HepG2 (cell line): ENCODE results near the gene ENPP1. TPM values are rescaled to one million over a fixed set of nuclear protein-coding genes. Genes with fewer than 3 reads are reported as not detected.
A peak's percentile ranks its signal among the peaks of the same experiment; 100 is the strongest.

Experiments used
- FOXK2 ChIP-seq: fragments of 450-650 bp; IDR thresholded peaks from 2 replicates; pipeline ENCODE4 v1.6.1; 2016
- GATAD1 ChIP-seq: IDR thresholded peaks from 2 replicates; pipeline ENCODE4 v1.6.1; 2016; ENCODE audit warnings: missing genetic modification reagents, missing compliant biosample characterization
- PAF1 ChIP-seq: IDR thresholded peaks from 2 replicates; pipeline ENCODE4 v1.6.1; 2016; ENCODE audit warnings: missing genetic modification reagents, missing compliant biosample characterization
- RBFOX2 ChIP-seq: fragments of 200-400 bp; formaldehyde crosslinking; IDR thresholded peaks from 2 replicates; pipeline ENCODE4 v1.6.1; 2017; ENCODE audit warnings: low read depth, mild to moderate bottlenecking, low read length
- TCF12 ChIP-seq, 2 experiments: fragments of 450-650 bp in 1 of 2; sonication (generic) in 1 of 2; formaldehyde crosslinking in 1 of 2; IDR thresholded peaks; 2 replicates each; pipeline versions ENCODE4 v1.6.1 to v1.8.0; 2017 to 2022; ENCODE audit warnings: antibody characterized with exemption in 1 of 2, mild to moderate bottlenecking in 1 of 2, missing genetic modification reagents in 1 of 2, moderate library complexity in 1 of 2
- ZC3H4 ChIP-seq: sonication (generic); formaldehyde crosslinking; IDR thresholded peaks from 2 replicates; pipeline ENCODE4 v1.4.0; 2020; ENCODE audit warnings: missing genetic modification reagents, borderline replicate concordance
- ZNF326 ChIP-seq: sonication (generic); formaldehyde crosslinking; IDR thresholded peaks from 2 replicates; pipeline ENCODE4 v1.4.0; 2020; ENCODE audit warnings: missing genetic modification reagents, borderline replicate concordance
- ZNF678 ChIP-seq: sonication (generic); formaldehyde crosslinking; IDR thresholded peaks from 2 replicates; pipeline ENCODE4 v1.4.0; 2020; ENCODE audit warnings: mild to moderate bottlenecking, missing genetic modification reagents
- polyA plus RNA-seq, 8 experiments: library from polyadenylated mRNA; depleted of rRNA in 3 of 8; stranded (reverse) in 7 of 8; unstranded in 1 of 8; fragments of >200 nt; fragmentation: Illumina TruSeq in 4 of 8; extraction: Trizol in 4 of 8; gene quantifications; 2 replicates each; pipeline versions ENCODE4 v1.2.1 to v1.2.3, GENCODE V29; 2011 to 2016; ENCODE audit warnings: low read depth in 4 of 8, missing spikeins in 1 of 8, mixed read lengths in 1 of 8; ENCODE audit not compliant: insufficient read depth in 1 of 8
- total RNA-seq, 5 experiments: library from RNA; depleted of rRNA; stranded (reverse); fragments of >200 nt; fragmentation: Illumina TruSeq; extraction: Trizol; gene quantifications; 2 replicates each; pipeline ENCODE4 v1.2.3, GENCODE V29; 2016; ENCODE audit warnings: low read depth in 1 of 5
- TF ChIP-seq, protein P1 (sequence below): sonication (generic); formaldehyde crosslinking; IDR thresholded peaks from 2 replicates; pipeline ENCODE4 v1.4.0; 2020; ENCODE audit warnings: missing genetic modification reagents, borderline replicate concordance
- TF ChIP-seq, protein P2 (sequence below): conservative IDR thresholded peaks from 2 replicates; pipeline ENCODE4 v1.6.1; 2018; ENCODE audit warnings: missing genetic modification reagents
- TF ChIP-seq, protein P3 (sequence below): sonication (generic); formaldehyde crosslinking; IDR thresholded peaks from 2 replicates; pipeline ENCODE4 v1.5.1; 2020; ENCODE audit warnings: missing genetic modification reagents, mild to moderate bottlenecking, borderline replicate concordance
- TF ChIP-seq, protein P4 (sequence below): sonication (generic); formaldehyde crosslinking; conservative IDR thresholded peaks from 2 replicates; pipeline ENCODE4 v1.5.0; 2020; ENCODE audit warnings: missing genetic modification reagents

Gene ENPP1
- total and polyA plus RNA-seq, 2 of the 13 experiments (the other 11 are each of a cell fraction or from before 2014, with no cell fraction given) = 56.5 to 160 TPM

DNA sequence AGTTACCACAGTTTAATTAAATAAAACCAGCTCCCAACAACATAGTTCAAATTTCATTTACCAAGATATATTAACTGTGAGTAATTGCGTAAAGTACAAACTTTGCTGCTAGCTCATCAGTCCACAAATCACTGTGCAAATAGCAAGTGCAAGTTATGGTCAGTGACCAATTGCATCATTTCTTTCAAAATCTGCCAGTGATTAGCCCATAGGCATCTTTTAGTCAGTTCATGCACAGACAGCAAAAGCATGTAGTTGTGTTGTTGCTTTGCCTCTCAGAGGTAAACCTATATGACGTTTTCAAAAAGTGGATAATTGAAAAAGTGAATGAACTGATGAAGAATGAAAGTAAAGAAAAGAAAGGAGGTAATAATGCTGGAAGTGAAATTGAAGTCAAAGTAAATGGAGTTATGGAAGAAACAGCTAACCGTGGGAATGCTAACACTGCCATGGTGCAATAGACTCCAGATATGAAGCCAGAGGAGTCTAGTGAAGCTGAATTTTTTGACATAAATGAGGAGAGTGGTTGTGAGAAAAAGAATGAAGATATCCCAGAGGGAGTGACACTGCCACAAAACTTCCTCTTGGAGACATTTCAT, 36.5 kb downstream of the ENPP1 start (continued):
- TF ChIP-seq, protein P1, sequence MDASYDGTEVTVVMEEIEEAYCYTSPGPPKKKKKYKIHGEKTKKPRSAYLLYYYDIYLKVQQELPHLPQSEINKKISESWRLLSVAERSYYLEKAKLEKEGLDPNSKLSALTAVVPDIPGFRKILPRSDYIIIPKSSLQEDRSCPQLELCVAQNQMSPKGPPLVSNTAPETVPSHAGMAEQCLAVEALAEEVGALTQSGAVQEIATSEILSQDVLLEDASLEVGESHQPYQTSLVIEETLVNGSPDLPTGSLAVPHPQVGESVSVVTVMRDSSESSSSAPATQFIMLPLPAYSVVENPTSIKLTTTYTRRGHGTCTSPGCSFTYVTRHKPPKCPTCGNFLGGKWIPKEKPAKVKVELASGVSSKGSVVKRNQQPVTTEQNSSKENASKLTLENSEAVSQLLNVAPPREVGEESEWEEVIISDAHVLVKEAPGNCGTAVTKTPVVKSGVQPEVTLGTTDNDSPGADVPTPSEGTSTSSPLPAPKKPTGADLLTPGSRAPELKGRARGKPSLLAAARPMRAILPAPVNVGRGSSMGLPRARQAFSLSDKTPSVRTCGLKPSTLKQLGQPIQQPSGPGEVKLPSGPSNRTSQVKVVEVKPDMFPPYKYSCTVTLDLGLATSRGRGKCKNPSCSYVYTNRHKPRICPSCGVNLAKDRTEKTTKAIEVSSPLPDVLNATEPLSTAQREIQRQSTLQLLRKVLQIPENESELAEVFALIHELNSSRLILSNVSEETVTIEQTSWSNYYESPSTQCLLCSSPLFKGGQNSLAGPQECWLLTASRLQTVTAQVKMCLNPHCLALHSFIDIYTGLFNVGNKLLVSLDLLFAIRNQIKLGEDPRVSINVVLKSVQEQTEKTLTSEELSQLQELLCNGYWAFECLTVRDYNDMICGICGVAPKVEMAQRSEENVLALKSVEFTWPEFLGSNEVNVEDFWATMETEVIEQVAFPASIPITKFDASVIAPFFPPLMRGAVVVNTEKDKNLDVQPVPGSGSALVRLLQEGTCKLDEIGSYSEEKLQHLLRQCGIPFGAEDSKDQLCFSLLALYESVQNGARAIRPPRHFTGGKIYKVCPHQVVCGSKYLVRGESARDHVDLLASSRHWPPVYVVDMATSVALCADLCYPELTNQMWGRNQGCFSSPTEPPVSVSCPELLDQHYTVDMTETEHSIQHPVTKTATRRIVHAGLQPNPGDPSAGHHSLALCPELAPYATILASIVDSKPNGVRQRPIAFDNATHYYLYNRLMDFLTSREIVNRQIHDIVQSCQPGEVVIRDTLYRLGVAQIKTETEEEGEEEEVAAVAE = peak; percentile 91
- TF ChIP-seq FOXK2 (peak; percentile 85), TCF12 (IDR thresholded peaks at IDR 0.05) (no peak), TCF12 (CRISPR knock-in tag; IDR thresholded peaks at IDR 0.05) (no peak), PAF1 (no peak; the same call in 1 of the 2 replicates), RBFOX2 (peak; percentile 10; the same call in 1 of the 2 replicates), GATAD1 (CRISPR knock-in tag) (peak; percentile 70), ZNF326 (CRISPR knock-in tag) (no peak), ZC3H4 (no peak), ZNF678 (CRISPR knock-in tag) (no peak)
- TF ChIP-seq, protein P2, sequence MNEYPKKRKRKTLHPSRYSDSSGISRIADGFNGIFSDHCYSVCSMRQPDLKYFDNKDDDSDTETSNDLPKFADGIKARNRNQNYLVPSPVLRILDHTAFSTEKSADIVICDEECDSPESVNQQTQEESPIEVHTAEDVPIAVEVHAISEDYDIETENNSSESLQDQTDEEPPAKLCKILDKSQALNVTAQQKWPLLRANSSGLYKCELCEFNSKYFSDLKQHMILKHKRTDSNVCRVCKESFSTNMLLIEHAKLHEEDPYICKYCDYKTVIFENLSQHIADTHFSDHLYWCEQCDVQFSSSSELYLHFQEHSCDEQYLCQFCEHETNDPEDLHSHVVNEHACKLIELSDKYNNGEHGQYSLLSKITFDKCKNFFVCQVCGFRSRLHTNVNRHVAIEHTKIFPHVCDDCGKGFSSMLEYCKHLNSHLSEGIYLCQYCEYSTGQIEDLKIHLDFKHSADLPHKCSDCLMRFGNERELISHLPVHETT (CRISPR knock-in tag) = no peak
- TF ChIP-seq, protein P3, sequence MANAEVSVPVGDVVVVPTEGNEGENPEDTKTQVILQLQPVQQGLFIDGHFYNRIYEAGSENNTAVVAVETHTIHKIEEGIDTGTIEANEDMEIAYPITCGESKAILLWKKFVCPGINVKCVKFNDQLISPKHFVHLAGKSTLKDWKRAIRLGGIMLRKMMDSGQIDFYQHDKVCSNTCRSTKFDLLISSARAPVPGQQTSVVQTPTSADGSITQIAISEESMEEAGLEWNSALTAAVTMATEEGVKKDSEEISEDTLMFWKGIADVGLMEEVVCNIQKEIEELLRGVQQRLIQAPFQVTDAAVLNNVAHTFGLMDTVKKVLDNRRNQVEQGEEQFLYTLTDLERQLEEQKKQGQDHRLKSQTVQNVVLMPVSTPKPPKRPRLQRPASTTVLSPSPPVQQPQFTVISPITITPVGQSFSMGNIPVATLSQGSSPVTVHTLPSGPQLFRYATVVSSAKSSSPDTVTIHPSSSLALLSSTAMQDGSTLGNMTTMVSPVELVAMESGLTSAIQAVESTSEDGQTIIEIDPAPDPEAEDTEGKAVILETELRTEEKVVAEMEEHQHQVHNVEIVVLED (CRISPR knock-in tag) = peak; percentile 50; the same call in 1 of the 2 replicates
- TF ChIP-seq, protein P4, sequence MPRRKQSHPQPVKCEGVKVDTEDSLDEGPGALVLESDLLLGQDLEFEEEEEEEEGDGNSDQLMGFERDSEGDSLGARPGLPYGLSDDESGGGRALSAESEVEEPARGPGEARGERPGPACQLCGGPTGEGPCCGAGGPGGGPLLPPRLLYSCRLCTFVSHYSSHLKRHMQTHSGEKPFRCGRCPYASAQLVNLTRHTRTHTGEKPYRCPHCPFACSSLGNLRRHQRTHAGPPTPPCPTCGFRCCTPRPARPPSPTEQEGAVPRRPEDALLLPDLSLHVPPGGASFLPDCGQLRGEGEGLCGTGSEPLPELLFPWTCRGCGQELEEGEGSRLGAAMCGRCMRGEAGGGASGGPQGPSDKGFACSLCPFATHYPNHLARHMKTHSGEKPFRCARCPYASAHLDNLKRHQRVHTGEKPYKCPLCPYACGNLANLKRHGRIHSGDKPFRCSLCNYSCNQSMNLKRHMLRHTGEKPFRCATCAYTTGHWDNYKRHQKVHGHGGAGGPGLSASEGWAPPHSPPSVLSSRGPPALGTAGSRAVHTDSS (CRISPR knock-in tag) = no peak
- TF ChIP-seq, all 625 proteins: peak for 257
